Transverse colon (tissue), 4 donors: Measurements from ENCODE around the gene MDP1.

Experiments used
- POLR2A ChIP-seq: fragments of 450-650 bp; IDR thresholded peaks from one replicate; pipeline ENCODE4 v1.6.1; 2016; ENCODE audit warnings: antibody characterized with exemption, mild to moderate bottlenecking, moderate library complexity
- POLR2AphosphoS5 ChIP-seq, 3 donors: sonication (generic); formaldehyde crosslinking; IDR thresholded peaks; one replicate each; pipeline ENCODE4 v1.6.1; 2016; ENCODE audit warnings: antibody characterized with exemption in 3 of 3
- TF ChIP-seq, protein P1 (sequence below), 5 experiments: fragments of 200-600 bp in 3 of 5; fragments of 450-650 bp in 2 of 5; sonication (generic) in 3 of 5; IDR thresholded peaks; 1 replicate in 2 of 5; 2 replicates in 3 of 5; pipeline ENCODE4 v1.5.1; 2016 to 2017; ENCODE audit warnings: antibody characterized with exemption in 5 of 5, inconsistent platforms in 3 of 5, mild to moderate bottlenecking in 2 of 5, moderate library complexity in 1 of 5

DNA sequence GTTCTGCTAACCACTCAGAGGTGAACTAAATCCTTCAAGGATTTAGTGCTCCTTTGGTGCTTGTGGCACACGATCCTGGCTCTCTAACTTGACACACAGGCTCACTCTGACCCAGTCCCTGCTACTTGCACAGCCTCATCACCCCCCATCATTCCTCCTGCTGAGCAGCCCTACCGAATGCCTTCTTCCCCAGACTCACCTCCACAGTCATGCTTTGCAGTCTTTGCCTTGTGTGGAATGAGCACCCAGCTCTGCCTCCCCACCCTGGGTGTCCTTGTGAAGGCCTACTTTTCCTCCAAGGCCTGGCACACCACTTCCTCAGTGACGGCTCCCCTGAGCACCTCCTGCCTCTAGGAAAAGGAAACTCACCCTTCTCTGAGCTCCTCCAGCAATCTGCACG lies 34.5 kb upstream of the MDP1 start:
- TF ChIP-seq, protein P1, sequence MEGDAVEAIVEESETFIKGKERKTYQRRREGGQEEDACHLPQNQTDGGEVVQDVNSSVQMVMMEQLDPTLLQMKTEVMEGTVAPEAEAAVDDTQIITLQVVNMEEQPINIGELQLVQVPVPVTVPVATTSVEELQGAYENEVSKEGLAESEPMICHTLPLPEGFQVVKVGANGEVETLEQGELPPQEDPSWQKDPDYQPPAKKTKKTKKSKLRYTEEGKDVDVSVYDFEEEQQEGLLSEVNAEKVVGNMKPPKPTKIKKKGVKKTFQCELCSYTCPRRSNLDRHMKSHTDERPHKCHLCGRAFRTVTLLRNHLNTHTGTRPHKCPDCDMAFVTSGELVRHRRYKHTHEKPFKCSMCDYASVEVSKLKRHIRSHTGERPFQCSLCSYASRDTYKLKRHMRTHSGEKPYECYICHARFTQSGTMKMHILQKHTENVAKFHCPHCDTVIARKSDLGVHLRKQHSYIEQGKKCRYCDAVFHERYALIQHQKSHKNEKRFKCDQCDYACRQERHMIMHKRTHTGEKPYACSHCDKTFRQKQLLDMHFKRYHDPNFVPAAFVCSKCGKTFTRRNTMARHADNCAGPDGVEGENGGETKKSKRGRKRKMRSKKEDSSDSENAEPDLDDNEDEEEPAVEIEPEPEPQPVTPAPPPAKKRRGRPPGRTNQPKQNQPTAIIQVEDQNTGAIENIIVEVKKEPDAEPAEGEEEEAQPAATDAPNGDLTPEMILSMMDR (IDR thresholded peaks at IDR 0.05), result no peak
- no peak for TF ChIP-seq POLR2A
- TF ChIP-seq POLR2AphosphoS5 (IDR thresholded peaks at IDR 0.05), result no peak
